ENCODE measurements around the gene BRSK1. TPM values are rescaled to one million over a fixed set of nuclear protein-coding genes. Genes with fewer than 3 reads are reported as not detected.

Gene BRSK1
- total RNA-seq, 1 donor from 2014 or later, result 223 TPM

- TF ChIP-seq CTCF (IDR thresholded peaks at IDR 0.05; ENCODE audit: partially characterized antibody, unreplicated experiment), result no peak
- H3K27me3 Mint-ChIP-seq (ENCODE audit: unreplicated experiment), result peaks cover 6% of the 10 kb centered on the region
- peaks cover 9% of the 10 kb centered on the region for H3K36me3 Mint-ChIP-seq (ENCODE audit: unreplicated experiment)
- H3K9me3 Mint-ChIP-seq (ENCODE audit: unreplicated experiment), result peaks cover 1% of the 10 kb centered on the region
- no peak for DNase-seq
- H3K4me1 Mint-ChIP-seq (ENCODE audit: low read depth, unreplicated experiment), result peaks cover 6% of the 10 kb centered on the region
- no peak overlapping the region for H3K4me3 Mint-ChIP-seq (ENCODE audit: unreplicated experiment)
- H3K27ac Mint-ChIP-seq (ENCODE audit: unreplicated experiment), result no peak overlapping the region
Measured at GRCh38 chr19:55306712-55307111, 22.9 kb downstream of the BRSK1 start.

DNA sequence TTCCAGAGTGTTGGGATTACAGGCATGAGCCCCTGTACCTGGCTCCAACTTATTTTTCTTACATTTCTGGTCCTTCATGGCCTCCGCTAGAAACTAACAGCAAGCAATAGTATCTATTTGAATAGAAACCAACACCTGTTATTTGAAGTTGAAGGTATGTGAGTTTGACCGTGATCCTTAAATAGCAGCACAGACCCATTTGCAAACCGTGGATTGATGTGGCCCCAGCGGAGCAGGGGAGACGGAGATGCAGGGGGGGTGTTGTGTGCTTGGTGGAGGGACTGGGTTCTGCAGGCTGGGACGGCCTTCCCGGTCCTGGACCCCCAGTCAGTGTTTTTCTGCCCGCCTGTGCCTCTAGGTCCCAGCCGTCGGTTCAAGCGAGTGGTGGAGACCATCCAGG lies 24.5 kb downstream of the BRSK1 start:
- no peak for DNase-seq
- Mint-ChIP-seq H3K4me1 (ENCODE audit: low read depth, unreplicated experiment) (peaks cover 9% of the 10 kb centered on the region), H3K4me3 (ENCODE audit: unreplicated experiment) (no peak overlapping the region), H3K9me3 (ENCODE audit: unreplicated experiment) (peaks cover 1% of the 10 kb centered on the region), H3K27me3 (ENCODE audit: unreplicated experiment) (peaks cover 8% of the 10 kb centered on the region), H3K27ac (ENCODE audit: unreplicated experiment) (no peak overlapping the region), H3K36me3 (ENCODE audit: unreplicated experiment) (peaks cover 12% of the 10 kb centered on the region)
- TF ChIP-seq CTCF (IDR thresholded peaks at IDR 0.05; ENCODE audit: partially characterized antibody, unreplicated experiment), result no peak

- no peak for TF ChIP-seq CTCF (IDR thresholded peaks at IDR 0.05; ENCODE audit: partially characterized antibody, unreplicated experiment)
- Mint-ChIP-seq H3K27ac (ENCODE audit: unreplicated experiment) (no peak overlapping the region), H3K27me3 (ENCODE audit: unreplicated experiment) (peaks cover 9% of the 10 kb centered on the region), H3K9me3 (ENCODE audit: unreplicated experiment) (peaks cover 5% of the 10 kb centered on the region), H3K36me3 (ENCODE audit: unreplicated experiment) (peaks cover 13% of the 10 kb centered on the region), H3K4me3 (ENCODE audit: unreplicated experiment) (no peak overlapping the region), H3K4me1 (ENCODE audit: low read depth, unreplicated experiment) (peaks cover 10% of the 10 kb centered on the region)
- DNase-seq, result no peak
Measured at GRCh38 chr19:55309448-55309847, 25.7 kb downstream of the BRSK1 start.

- Mint-ChIP-seq H3K27me3 (ENCODE audit: unreplicated experiment) (peaks cover 6% of the 10 kb centered on the region), H3K4me3 (ENCODE audit: unreplicated experiment) (peak overlapping the region; percentile 28), H3K36me3 (ENCODE audit: unreplicated experiment) (peaks cover 13% of the 10 kb centered on the region), H3K27ac (ENCODE audit: unreplicated experiment) (peak overlapping the region; percentile 78), H3K9me3 (ENCODE audit: unreplicated experiment) (peaks cover 6% of the 10 kb centered on the region), H3K4me1 (ENCODE audit: low read depth, unreplicated experiment) (peaks cover 10% of the 10 kb centered on the region)
- no peak for DNase-seq
- TF ChIP-seq CTCF (IDR thresholded peaks at IDR 0.05; ENCODE audit: partially characterized antibody, unreplicated experiment), result no peak
Measured at GRCh38 chr19:55310498-55310897, 26.7 kb downstream of the BRSK1 start.

DNA sequence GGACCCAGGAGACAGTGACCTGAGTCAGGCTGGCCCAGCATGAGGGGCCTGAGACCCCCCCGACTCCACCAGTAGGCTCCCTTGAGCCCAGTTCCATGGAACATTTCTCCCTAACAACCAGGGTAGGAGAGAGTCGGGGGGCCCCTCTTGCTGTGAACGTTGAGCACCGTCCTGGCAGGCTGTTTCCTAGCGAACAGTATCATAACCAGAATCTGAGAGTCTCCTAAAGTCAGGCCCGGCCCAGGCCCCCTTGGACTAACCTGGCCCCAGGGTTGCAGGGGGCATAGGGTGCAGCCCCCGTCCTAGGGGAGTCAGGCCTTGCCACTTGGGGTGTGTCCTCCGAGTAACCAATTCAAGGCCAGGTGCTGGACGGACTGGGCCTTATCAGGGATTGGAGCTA lies 27.6 kb downstream of the BRSK1 start:
- Mint-ChIP-seq H3K27me3 (ENCODE audit: unreplicated experiment) (peaks cover 6% of the 10 kb centered on the region), H3K9me3 (ENCODE audit: unreplicated experiment) (peaks cover 6% of the 10 kb centered on the region)

More for the DNA sequence above, 27.6 kb downstream of the BRSK1 start:
- Mint-ChIP-seq H3K4me1 (ENCODE audit: low read depth, unreplicated experiment) (peaks cover 10% of the 10 kb centered on the region), H3K36me3 (ENCODE audit: unreplicated experiment) (peaks cover 13% of the 10 kb centered on the region), H3K4me3 (ENCODE audit: unreplicated experiment) (no peak overlapping the region), H3K27ac (ENCODE audit: unreplicated experiment) (no peak overlapping the region)
- TF ChIP-seq CTCF (IDR thresholded peaks at IDR 0.05; ENCODE audit: partially characterized antibody, unreplicated experiment), result no peak
- no peak for DNase-seq

Data from glutamatergic neuron (in vitro differentiated cells).